GM12878 (cell line): ENCODE results near the gene RALGPS1. TPM values are rescaled to one million over a fixed set of nuclear protein-coding genes. Genes with fewer than 3 reads are reported as not detected.
"Not testable (repeated sequence)": the region's sequence is repeated elsewhere in the genome, so short reads cannot be mapped to it uniquely, and the experiment has no call there.

Experiments used
- ATAC-seq: fragments of 200-7000 bp; cut with Tn5 transposase; 3 replicates; pipeline ENCODE4 v1.9.1; 2020; ENCODE audit warnings: mild to moderate bottlenecking, moderate library complexity
- BruUV-seq: library from RNA; stranded (reverse); fragments of 400-500 nt; replicated peaks from 2 replicates; lab custom pipeline; 2021; lab: Mats Ljungman, UMichigan
- CTCF ChIA-PET: fragments of 300-600 bp; sonication (Branson Sonifier 250); formaldehyde crosslinking; extraction: SDS; loops from one replicate; lab custom pipeline; 2021; ENCODE audit warnings: inconsistent platforms; lab: Yijun Ruan, JAX
- POLR2A ChIA-PET: fragments of 350-600 bp; formaldehyde crosslinking; extraction: SDS; loops from one replicate; lab custom pipeline; 2021; ENCODE audit warnings: inconsistent platforms; lab: Charles Lee
- RAD21 ChIA-PET: fragments of 300-600 bp; sonication (Branson Sonifier 250); formaldehyde crosslinking; loops from one replicate; lab custom pipeline; 2023; ENCODE audit warnings: antibody characterized with exemption; ENCODE audit not compliant: unreplicated experiment; lab: Charles Lee
- SMC1A ChIA-PET: fragments of 300-600 bp; sonication (Branson Sonifier 250); formaldehyde crosslinking; loops from one replicate; lab custom pipeline; 2023; ENCODE audit not compliant: unreplicated experiment, uncharacterized antibody; lab: Charles Lee
- DNase-seq: peaks from one replicate; pipeline ENCODE4 v3.0.0-alpha.2; 2011; ENCODE audit warnings: low read depth, low spot score
- FAIRE-seq: peaks from 3 replicates; lab custom pipeline; 2011; peaks lifted over from hg19 to GRCh38; lab: Jason Lieb, UNC
- H2AFZ ChIP-seq: 2 replicates; pipeline ENCODE4 v1.6.0; 2011; ENCODE audit warnings: low read depth, low read length, control low read depth; ENCODE audit not compliant: control insufficient read depth
- H3K27ac ChIP-seq: 2 replicates; pipeline ENCODE4 v1.5.1; 2011; ENCODE audit warnings: control low read depth; ENCODE audit not compliant: control insufficient read depth, insufficient read depth
- H3K27me3 ChIP-seq, 2 experiments: replicated peaks in 1 of 2; 2 replicates each; pipeline versions ENCODE4 v1.6.0 to v1.6.1; 2011; ENCODE audit warnings: low read length in 1 of 2; ENCODE audit not compliant: control insufficient read depth in 2 of 2, insufficient read depth in 2 of 2
- H3K36me3 ChIP-seq, 2 experiments: 2 replicates each; pipeline ENCODE4 v1.5.1; 2011; ENCODE audit warnings: low read length in 1 of 2; ENCODE audit not compliant: control insufficient read depth in 2 of 2, insufficient read depth in 2 of 2
- H3K4me1 ChIP-seq: 2 replicates; pipeline ENCODE4 v1.6.1; 2011; ENCODE audit warnings: mild to moderate bottlenecking, low read length, moderate library complexity, mixed read lengths; ENCODE audit not compliant: control insufficient read depth, insufficient read depth
- H3K4me2 ChIP-seq: 2 replicates; pipeline ENCODE4 v1.6.0; 2011; ENCODE audit warnings: control low read depth; ENCODE audit not compliant: control insufficient read depth, insufficient read depth
- H3K4me3 ChIP-seq: fragments of 200-600 bp; sonication (generic); 2 replicates; pipeline ENCODE4 v1.5.1; 2016
- H3K79me2 ChIP-seq: 2 replicates; pipeline ENCODE4 v1.6.0; 2011; ENCODE audit warnings: low read length; ENCODE audit not compliant: control insufficient read depth, insufficient read depth
- H3K9ac ChIP-seq: 2 replicates; pipeline ENCODE4 v1.8.0; 2011; ENCODE audit warnings: low read length, control low read depth, mixed read lengths; ENCODE audit not compliant: control insufficient read depth, insufficient read depth
- H3K9me3 ChIP-seq: replicated peaks from 3 replicates; pipeline ENCODE4 v1.5.1; 2011; ENCODE audit warnings: mild to moderate bottlenecking, low read length; ENCODE audit not compliant: control insufficient read depth, insufficient read depth
- H4K20me1 ChIP-seq: 2 replicates; pipeline ENCODE4 v1.6.0; 2011; ENCODE audit not compliant: control insufficient read depth, insufficient read depth
- ZBTB40 ChIP-seq: fragments of 450-650 bp; IDR thresholded peaks from 2 replicates; pipeline ENCODE4 v1.6.1; 2016; ENCODE audit warnings: mild to moderate bottlenecking, moderate library complexity, borderline replicate concordance
- in situ Hi-C: fragments of 300-500 bp; cut with MboI; formaldehyde crosslinking; loops from 9 replicates; pipeline ENCODE4 v1.14.3; 2018; ENCODE audit warnings: mixed read lengths
- intact Hi-C: fragments of 100-400 bp; cut with micrococcal nuclease; formaldehyde crosslinking; loops from one replicate; pipeline ENCODE4 v1.14.2; 2022; ENCODE audit not compliant: unreplicated experiment
- polyA plus RNA-seq, 11 experiments: library from polyadenylated mRNA; depleted of rRNA in 4 of 11; unstranded in 6 of 11; stranded (reverse) in 5 of 11; fragments of >200 nt; fragmentation: Nextera tagmentation in 4 of 11; fragmentation: Illumina TruSeq in 1 of 11; extraction: Ambion mirVana in 4 of 11; extraction: Trizol in 1 of 11; gene quantifications; 1 replicate in 1 of 11; 2 replicates in 10 of 11; pipeline versions ENCODE4 v1.2.1 to v1.2.3, GENCODE V29; 2011 to 2016; ENCODE audit warnings: inconsistent platforms in 2 of 11, missing spikeins in 2 of 11, low read depth in 1 of 11
- total RNA-seq, 4 experiments: library from RNA; depleted of rRNA in 3 of 4; stranded (reverse); fragments of >200 nt in 3 of 4; fragmentation: Illumina TruSeq in 1 of 4; extraction: Trizol in 1 of 4; gene quantifications; 2 replicates each; pipeline versions ENCODE4 v1.2.1 to v1.2.3, GENCODE V29; 2013 to 2021

RALGPS1 gene
- total and polyA plus RNA-seq, 10 of the 15 experiments (the other 5 are each of a cell fraction or from before 2014, with no cell fraction given), result 0.13 to 5.6 (median 2.7) TPM

GRCh38 chr9:127144670-127145445 lies 230.3 kb downstream of the RALGPS1 start (continued):
- no peak for TF ChIP-seq ZBTB40

GRCh38 chr9:127146841-127147240 lies 232.3 kb downstream of the RALGPS1 start:
- H3K27ac ChIP-seq, RAD21 ChIA-PET, BruUV-seq, H2AFZ ChIP-seq, ATAC-seq, DNase-seq, H3K9me3 ChIP-seq, in situ Hi-C loops, H3K36me3 ChIP-seq, H3K79me2 ChIP-seq, H3K9ac ChIP-seq, intact Hi-C loops, H3K4me2 ChIP-seq, H3K4me1 ChIP-seq, H4K20me1 ChIP-seq, H3K4me3 ChIP-seq, FAIRE-seq, H3K27me3 ChIP-seq: not testable (repeated sequence)
- SMC1A ChIA-PET, result interaction anchor here (1.0 to 1.9 kb wide), 13 partner anchors 9 to 181 kb away, joined by 3 to 8 read pairs (median 3); no protein-coding TSS in a partner anchor
- CTCF ChIA-PET, result interaction anchor here (0.6 to 1.0 kb wide), 2 partner anchors 17 to 52 kb away, joined by 3 read pairs; no protein-coding TSS in a partner anchor
- POLR2A ChIA-PET, result interaction anchor here (1.0 to 1.1 kb wide), 2 partner anchors 12 to 63 kb away, joined by 3 to 4 read pairs; no protein-coding TSS in a partner anchor
